ENCODE data around the gene HDAC4.

- TF ChIP-seq GATA2 (IDR thresholded peaks at IDR 0.05; ENCODE audit: low read depth, low read length) (no peak), GATA3 (IDR thresholded peaks at IDR 0.05; ENCODE audit: low read depth, low read length) (no peak)
Measured at GRCh38 chr2:239054921-239055320, 345.9 kb downstream of the HDAC4 start.

All from SH-SY5Y (cell line).